HG03060 (cell line): ENCODE data around the gene ASTN2.

Source experiments
- ATAC-seq: cut with Tn5 transposase; IDR thresholded peaks from one replicate; pipeline ENCODE4 v1.9.1; 2021; ENCODE audit warnings: low read depth, moderate number of reproducible peaks; ENCODE audit not compliant: unreplicated experiment

ASTN2 gene

GRCh38 chr9:117188394-117188793 lies 226.5 kb downstream of the ASTN2 start:
- ATAC-seq, result no peak

GRCh38 chr9:117187498-117187897 lies 227.4 kb downstream of the ASTN2 start:
- ATAC-seq, result no peak

GRCh38 chr9:117184173-117184572 lies 230.7 kb downstream of the ASTN2 start:
- ATAC-seq, result no peak

GRCh38 chr9:117182046-117182445 lies 232.8 kb downstream of the ASTN2 start:
- no peak for ATAC-seq

- ATAC-seq, result no peak
These were observed 233.9 kb downstream of the ASTN2 start for GRCh38 chr9:117180896-117181445.

- no peak for ATAC-seq
These were observed 236.1 kb downstream of the ASTN2 start for GRCh38 chr9:117178596-117179375.

- ATAC-seq, result no peak
These were observed 244.3 kb downstream of the ASTN2 start for GRCh38 chr9:117170567-117170966.

- no peak for ATAC-seq
These were observed 245.7 kb downstream of the ASTN2 start for GRCh38 chr9:117169089-117169621.

GRCh38 chr9:117164512-117164911 lies 250.3 kb downstream of the ASTN2 start:
- no peak for ATAC-seq

- no peak for ATAC-seq
These were observed 254.6 kb downstream of the ASTN2 start for GRCh38 chr9:117160254-117160653.

GRCh38 chr9:117156771-117157535 lies 257.9 kb downstream of the ASTN2 start:
- ATAC-seq, result no peak

GRCh38 chr9:117156144-117156688 lies 258.6 kb downstream of the ASTN2 start:
- no peak for ATAC-seq

GRCh38 chr9:117153021-117153420 lies 261.8 kb downstream of the ASTN2 start:
- ATAC-seq, result no peak

- ATAC-seq, result no peak
These were observed 263.1 kb downstream of the ASTN2 start for GRCh38 chr9:117151716-117152115.

- no peak for ATAC-seq
These were observed 264.9 kb downstream of the ASTN2 start for GRCh38 chr9:117149996-117150395.

GRCh38 chr9:117145811-117146490 lies 268.9 kb downstream of the ASTN2 start:
- no peak for ATAC-seq

- ATAC-seq, result no peak
These were observed 269.8 kb downstream of the ASTN2 start for GRCh38 chr9:117145081-117145480.

- no peak for ATAC-seq
These were observed 276.6 kb downstream of the ASTN2 start for GRCh38 chr9:117138231-117138630.

- ATAC-seq, result no peak
These were observed 278.4 kb downstream of the ASTN2 start for GRCh38 chr9:117136461-117136860.

GRCh38 chr9:117135501-117136098 lies 279.3 kb downstream of the ASTN2 start:
- ATAC-seq, result no peak
